ENCODE data around the gene GRPEL1. TPM values are rescaled to one million over a fixed set of nuclear protein-coding genes. Genes with fewer than 3 reads are reported as not detected.

The GRPEL1 gene
- total RNA-seq, 1 experiment from 2014 or later = 46.6 TPM

- TF ChIP-seq TCF7L2 (IDR thresholded peaks at IDR 0.05; ENCODE audit: low read depth, low read length) (no peak), SIN3A (IDR thresholded peaks at IDR 0.05; ENCODE audit: borderline replicate concordance, insufficient read depth, low read depth, low read length) (no peak), POLR2AphosphoS5 (IDR thresholded peaks at IDR 0.05; ENCODE audit: low read depth, low read length) (no peak), REST (IDR thresholded peaks at IDR 0.05; ENCODE audit: insufficient read depth in 1 of 2, low read depth in 2 of 2, low read length in 1 of 2) (no peak), CTCF (IDR thresholded peaks at IDR 0.05) (no peak)
- ATAC-seq (no peak), DNase-seq (ENCODE audit: low read depth, low spot score) (no peak)
- Histone ChIP-seq H3K36me3 (ENCODE audit: control insufficient read depth, insufficient read depth, low read length) (no peaks in the 10 kb centered on the region), H3K4me1 (ENCODE audit: control insufficient read depth, insufficient read depth, low read length) (peaks cover 28% of the 10 kb centered on the region), H3K4me3 (ENCODE audit: low read depth in 2 of 2, low read length in 2 of 2) (no peak overlapping the region), H3K27ac (ENCODE audit: low read length) (no peak overlapping the region), H3K27me3 (ENCODE audit: control insufficient read depth, insufficient read depth, low read length) (no peaks in the 10 kb centered on the region), H3K9me3 (ENCODE audit: control insufficient read depth, insufficient read depth, low read depth, low read length) (no peaks in the 10 kb centered on the region)
- POLR2A ChIA-PET = interaction anchor here (0.6 kb wide), 2 partner anchors 27 to 55 kb away, joined by 7 to 15 read pairs; no protein-coding TSS in a partner anchor
- BruUV-seq (replicated peaks) = TSS peak; percentile 95
- intact Hi-C loops (cut with micrococcal nuclease; ENCODE audit: unreplicated experiment) = no loop called here
- CTCF ChIA-PET = no interaction called here
- in situ Hi-C loops (cut with HindIII; ENCODE audit: low pct_unique_long_range_greater_than_20kb, low sequenced_read_pairs) = no loop called here
These were observed 26.6 kb downstream of the GRPEL1 start for GRCh38 chr4:7041246-7041645.

GRCh38 chr4:7040765-7041164, 27.1 kb downstream of the GRPEL1 start:
- POLR2A ChIA-PET = interaction anchor here (0.6 kb wide), 1 partner anchor 27 kb away, joined by 15 read pairs; no protein-coding TSS in a partner anchor
- no peaks in the 10 kb centered on the region for H3K36me3 ChIP-seq (ENCODE audit: control insufficient read depth, insufficient read depth, low read length)
- DNase-seq (ENCODE audit: low read depth, low spot score) = no peak
- ATAC-seq = no peak
- CTCF ChIA-PET = no interaction called here
- no peak for TF ChIP-seq POLR2AphosphoS5 (IDR thresholded peaks at IDR 0.05; ENCODE audit: low read depth, low read length)
- TF ChIP-seq TCF7L2 (IDR thresholded peaks at IDR 0.05; ENCODE audit: low read depth, low read length) = no peak
- no peak for TF ChIP-seq REST (IDR thresholded peaks at IDR 0.05; ENCODE audit: insufficient read depth in 1 of 2, low read depth in 2 of 2, low read length in 1 of 2)
- TF ChIP-seq CTCF (IDR thresholded peaks at IDR 0.05) = no peak
- no peak for TF ChIP-seq SIN3A (IDR thresholded peaks at IDR 0.05; ENCODE audit: borderline replicate concordance, insufficient read depth, low read depth, low read length)
- BruUV-seq (replicated peaks) = no TSS peak
- intact Hi-C loops (cut with micrococcal nuclease; ENCODE audit: unreplicated experiment) = no loop called here
- no peak overlapping the region for H3K4me3 ChIP-seq (ENCODE audit: low read depth in 2 of 2, low read length in 2 of 2)
- H3K9me3 ChIP-seq (ENCODE audit: control insufficient read depth, insufficient read depth, low read depth, low read length) = no peaks in the 10 kb centered on the region
- in situ Hi-C loops (cut with HindIII; ENCODE audit: low pct_unique_long_range_greater_than_20kb, low sequenced_read_pairs) = no loop called here
- no peak overlapping the region for H3K27ac ChIP-seq (ENCODE audit: low read length)
- H3K27me3 ChIP-seq (ENCODE audit: control insufficient read depth, insufficient read depth, low read length) = no peaks in the 10 kb centered on the region
- peaks cover 28% of the 10 kb centered on the region for H3K4me1 ChIP-seq (ENCODE audit: control insufficient read depth, insufficient read depth, low read length)
